ENCODE results near the gene LCMT1.

- TF ChIP-seq CTCF (IDR thresholded peaks at IDR 0.05) (no peak), POLR2AphosphoS5 (IDR thresholded peaks at IDR 0.05) (no peak)
These were observed 31.0 kb upstream of the LCMT1 start for GRCh38 chr16:25080420-25081131.

All from breast epithelium (tissue), 3 donors.